Stimulated activated CD8-positive, alpha-beta memory T cell treated with anti-CD3 and anti-CD28 coated beads, Interleukin-4, amount 100 ng/mL, for 1 hour (primary cell): Measurements from ENCODE around the gene ZNF592.
"Not testable (repeated sequence)": the region's sequence is repeated elsewhere in the genome, so short reads cannot be mapped to it uniquely, and the experiment has no call there.

Source experiments
- DNase-seq, 2 donors: peaks; one replicate each; pipeline ENCODE4 v3.0.0-alpha.2; 2020; ENCODE audit warnings: low read depth in 2 of 2, low spot score in 1 of 2

Gene ZNF592

DNA sequence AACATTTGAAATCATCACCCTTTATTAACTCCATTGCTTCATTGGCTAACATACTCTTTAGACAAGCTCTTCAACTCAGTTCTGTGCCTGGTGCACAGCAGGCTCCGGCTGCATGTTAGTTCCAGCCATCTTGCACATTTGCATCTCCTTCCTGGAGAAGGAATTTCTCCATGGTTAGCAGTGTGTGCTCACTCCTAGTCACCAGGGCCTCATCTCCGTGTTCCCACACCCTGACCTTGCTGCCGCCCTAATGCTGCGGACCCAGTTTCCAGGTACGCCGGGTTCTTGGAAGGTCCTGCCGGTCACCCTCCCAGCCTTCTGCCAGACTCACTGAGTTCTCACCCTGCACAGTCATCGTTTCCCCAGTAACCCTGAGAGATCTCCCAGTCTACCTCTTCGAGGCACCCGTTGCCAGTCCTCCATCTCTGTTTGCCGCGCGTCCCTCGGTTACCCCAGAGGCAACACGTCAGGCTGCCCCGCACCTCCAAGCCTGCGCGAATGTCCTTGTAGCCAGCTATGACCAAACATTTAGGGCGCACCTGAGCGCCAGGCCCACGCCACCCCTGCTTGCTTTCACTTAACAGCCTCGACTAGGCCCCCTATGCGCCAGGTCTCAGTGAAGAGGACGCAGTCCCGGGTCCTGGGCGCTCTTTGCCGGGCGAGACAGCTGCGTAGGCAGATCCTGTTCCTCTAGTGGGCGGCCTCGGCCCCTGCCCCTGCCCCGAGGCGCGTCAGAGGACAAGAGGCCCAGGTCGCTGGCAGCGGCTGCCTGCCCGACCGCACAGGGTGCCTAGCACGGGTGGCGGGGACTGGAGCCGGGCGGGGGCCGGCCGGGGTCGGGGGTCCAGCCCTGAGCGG lies 747 bp upstream of the ZNF592 start:
- peak; percentile 36 to 52 for DNase-seq

DNA sequence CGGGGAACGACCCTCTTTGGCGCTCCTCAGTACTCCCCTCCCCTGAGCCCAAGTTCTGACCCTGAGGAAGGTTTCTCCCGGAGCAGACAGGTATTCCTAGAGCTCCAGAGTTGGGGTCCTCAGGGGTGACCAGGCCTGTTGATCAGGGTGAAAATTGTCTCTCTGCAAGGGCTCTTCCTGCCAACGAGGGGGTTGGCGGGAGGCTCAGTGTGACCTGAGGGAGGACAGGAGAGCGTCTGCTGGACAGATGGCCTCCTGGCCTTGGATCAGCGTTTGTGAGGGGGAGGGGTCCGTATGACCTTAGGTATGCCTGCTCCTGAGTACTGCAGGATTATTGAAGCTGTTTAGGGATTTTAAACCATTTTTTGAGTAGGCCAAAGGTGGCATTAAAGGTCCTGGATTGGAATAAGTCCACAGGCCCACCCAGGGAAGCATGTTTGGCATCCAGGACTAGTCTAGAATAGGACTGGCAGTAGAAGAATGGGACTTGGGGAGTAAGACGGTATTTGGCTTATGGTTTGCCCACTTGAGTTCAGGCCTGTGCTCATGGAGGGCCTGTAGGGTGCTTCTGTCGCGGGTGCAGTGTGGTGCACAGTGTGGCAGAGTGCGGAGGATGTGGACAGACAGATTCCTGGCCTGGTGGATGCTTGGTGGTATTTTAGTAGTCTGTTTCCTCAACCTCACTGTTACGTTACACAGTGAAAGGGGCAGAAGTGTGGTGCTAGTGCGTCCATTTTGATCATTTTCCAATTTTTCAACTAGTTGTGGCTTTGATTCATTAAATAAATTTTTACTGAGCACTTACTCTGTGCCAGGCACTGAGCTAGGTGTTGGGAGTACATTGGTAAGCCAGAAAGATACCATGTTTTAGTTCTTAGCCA lies 959 bp downstream of the ZNF592 start:
- no peak for DNase-seq

DNA sequence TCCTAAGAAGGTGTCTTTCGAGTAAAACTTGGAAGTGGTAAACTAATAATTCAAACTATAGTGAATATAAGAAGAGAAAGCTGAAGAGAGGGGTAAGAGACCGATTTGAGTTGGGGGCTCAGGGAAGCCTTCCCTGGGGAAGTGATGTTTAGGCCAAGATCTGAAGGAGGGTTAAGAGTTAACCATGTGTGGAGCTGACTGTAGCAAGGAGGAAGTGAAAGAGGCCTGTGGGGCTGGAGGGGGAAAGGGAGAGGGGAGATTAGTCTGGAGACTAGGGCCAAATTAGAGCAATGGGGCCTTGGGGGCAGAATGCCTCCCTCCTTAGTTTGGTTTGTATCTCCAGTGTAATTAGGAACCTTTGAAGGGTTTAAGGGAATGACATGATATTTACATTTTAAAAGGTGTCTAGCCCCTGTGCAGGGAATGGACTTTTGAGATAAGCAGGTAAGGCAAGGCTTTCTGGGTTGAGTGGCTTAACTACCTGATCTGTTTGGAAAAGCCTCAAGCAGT lies 2.2 kb downstream of the ZNF592 start:
- DNase-seq: no peak

DNA sequence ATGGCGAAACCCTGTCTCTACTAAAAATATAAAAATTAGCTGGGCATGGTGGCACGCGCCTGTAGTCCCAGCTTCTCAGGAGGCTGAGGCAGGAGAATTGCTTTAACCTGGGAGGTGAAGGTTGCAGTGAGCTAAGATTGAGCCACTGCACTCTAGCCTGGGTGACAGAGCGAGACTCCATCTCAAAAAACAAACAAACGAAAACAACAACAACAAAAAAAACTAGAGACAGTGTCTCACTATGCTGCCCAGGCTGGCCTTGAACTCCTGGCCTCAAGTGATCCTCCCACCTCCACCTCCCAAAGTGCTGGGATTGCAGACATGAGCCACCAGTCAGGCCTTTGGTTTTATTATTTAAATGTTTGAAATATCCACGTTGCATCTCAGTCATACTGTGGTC lies 3.3 kb downstream of the ZNF592 start:
- not testable (repeated sequence) for DNase-seq

DNA sequence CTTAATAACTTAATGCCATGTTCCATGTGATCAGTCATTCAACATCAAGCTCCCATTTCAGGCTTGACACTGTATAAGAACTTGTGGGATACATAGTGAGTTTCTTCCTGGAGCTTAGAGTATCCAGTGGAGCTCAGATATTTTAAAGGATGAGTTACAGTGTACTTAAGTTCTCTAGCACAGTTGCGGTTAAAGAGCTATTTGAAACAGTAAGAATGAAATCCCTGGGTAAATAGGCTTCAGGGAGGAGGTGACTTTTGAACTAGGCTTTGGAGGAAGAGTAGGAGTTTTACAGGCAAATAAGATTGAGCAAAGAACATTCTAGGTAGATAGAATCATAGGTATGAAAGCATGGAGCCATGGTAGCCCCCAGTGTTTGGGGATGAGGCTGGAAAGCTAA lies 3.8 kb downstream of the ZNF592 start:
- no peak for DNase-seq

DNA sequence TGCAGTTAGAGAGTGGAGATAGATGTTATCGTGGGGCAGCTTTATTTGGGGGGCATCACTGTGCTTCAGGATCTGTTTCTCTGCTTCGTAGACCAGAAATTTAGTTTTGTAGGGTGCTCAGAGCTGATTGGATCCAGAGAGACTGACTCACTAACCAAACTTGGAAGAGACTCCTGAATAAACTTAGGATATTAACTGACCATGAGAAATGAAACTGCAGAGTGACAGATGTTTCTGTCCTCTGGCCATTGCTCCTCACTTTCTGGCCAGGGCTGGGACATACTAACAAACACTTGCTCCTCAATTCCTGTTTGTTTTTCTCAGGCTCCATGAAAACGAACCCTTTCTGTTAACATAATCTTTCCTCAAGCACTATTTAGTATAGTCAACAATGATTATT lies 4.3 kb downstream of the ZNF592 start:
- DNase-seq: no peak

DNA sequence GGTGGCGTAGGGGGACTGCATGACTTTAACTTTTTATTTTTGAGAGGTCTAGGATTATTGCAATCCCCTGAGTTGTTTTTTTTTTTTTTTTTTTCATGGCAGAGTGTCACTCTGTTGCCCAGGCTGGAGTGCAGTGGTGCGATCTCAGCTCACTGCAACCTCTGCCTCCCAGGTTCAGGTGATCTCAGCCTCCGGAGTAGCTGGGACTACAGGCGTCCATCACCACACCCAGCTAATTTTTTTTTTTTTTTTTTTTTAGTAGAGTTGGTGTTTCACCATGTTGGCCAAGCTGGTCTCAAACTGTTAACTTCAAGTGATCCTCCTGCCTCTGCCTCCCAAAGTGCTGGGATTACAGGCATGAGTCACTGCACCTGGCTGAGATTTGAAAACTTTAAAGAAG lies 6.5 kb downstream of the ZNF592 start:
- not testable (repeated sequence) for DNase-seq

DNA sequence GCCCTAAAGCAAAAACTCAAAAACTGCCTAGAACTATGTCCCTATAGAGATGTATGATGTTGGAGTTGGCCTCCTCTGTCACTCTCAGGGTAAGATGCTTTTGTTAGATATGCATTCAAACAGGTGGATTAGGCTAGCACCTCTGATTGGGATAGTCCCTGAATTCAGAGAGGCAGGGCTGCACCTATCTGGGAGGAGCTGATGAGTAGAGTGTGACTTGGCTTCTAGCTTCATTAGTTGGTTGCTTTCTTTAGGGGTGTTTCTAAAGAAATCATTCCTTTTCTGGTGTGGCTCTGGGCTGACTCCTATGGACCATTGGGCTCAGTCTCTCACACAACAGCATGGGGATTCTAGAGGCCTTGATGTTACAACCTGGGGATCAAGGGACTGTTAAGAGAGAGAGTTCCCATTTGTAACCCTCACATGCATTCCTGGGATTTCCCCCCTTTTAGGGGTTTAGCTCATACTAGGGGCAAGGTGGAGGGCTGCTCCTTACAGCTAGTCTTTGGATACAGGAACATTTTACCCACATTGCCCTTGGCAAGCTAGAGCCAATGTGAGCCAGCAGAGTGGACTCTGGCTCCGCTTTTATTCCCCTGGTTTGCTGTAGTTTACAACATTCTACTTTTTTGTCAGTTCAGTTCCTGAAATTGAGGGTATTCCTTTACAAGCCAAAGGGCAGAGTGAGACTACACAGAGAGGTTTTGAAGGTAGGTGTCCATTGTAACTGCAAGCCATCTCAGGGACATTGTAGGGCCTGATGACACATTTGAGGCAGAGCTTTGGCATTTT lies 7.5 kb downstream of the ZNF592 start:
- no peak for DNase-seq

DNA sequence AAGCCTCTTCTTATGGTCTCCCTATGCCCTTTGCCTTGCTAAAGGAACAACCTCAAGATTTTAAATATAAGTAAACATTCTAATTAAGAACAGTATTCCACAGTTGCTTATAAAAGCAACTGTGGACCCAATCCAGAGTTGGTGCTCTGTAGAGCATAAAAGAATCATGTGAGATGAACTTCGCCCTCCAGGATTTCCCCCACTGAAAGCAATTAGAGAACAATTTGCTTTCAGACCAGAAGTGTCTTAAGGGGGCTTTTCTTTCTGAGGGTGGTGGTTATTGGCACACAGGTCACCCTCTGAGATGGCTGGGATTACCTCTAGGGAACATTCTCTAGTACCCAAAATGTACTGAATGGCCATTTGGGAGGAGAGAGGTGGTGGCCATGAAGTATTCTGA lies 10.6 kb downstream of the ZNF592 start:
- DNase-seq: no peak

DNA sequence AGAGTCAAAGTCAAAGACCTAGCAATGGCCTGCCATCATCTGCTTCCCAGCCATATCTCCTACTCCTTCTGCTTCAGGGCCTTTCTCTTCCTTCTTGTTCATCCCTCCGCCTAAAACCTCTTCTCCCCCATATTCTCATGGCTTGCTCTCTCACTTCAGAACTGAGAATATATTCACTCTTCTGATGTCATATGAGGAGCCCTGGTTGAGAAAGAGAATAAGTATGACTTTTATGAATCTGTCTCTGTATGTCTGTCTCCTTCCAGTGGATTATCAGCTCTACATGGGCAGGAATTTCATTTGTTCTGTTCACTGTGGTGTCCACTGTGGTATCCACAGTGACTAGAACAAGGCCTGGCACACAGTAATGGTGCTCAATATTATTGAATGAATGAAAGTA lies 11.8 kb downstream of the ZNF592 start:
- no peak for DNase-seq

DNA sequence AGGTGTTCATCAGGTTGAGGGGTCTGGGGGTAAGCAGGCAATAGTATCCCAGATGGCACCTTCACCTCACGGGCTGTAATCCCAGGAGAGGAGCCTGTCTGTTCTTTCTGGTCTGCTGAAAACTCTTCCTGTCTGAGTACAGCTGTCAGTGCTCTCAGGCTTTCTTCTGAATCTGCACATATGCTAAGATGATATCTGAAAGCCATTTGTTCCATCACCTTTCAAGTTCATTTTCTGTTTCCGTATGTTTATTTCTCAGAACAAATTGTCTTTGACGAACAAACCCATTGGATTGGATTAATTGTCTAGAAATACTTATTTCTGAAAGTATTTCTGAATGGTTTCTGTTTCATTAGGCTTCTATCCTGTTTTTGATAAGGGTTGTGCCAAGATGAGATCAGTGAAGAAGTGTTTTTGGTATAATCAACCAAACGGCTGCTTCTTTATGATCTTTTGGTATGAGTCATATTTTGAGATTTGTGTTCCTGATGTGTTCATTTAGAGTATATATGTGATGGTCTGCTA lies 13.3 kb downstream of the ZNF592 start:
- DNase-seq: no peak

DNA sequence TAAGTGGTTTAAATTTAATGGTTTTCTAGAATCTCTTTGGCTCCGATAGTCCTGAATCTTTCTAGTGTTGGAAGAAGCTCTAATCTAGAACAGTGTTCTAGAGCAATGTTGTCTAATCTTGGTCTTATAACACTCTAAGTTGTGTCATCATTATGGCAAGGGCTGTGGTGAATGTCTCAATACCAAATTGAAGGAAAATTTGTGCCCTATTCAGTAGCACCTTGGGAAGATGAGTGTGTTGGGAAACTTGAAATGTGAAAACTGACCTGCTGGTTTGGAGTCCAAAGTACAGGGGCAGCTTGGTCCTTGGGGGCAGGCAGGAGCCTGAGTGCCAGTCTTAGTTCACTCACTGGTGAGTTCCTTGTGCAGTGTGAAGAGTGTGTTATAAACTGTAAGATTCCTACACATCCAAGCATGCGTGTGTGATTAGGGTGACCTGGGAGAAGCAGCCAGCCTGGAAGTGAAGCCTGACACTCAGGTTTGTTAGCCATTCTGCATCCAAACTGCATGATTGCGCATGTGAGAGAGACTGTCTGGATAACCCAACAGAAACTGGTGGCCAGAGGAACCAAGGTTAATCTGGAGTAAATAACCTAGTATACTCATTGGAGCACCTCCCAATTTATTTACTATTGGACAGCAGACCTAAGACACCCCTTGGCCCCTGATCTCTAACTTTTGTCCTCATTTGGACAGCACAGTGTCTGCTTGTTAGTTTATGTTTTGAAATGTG lies 14.6 kb downstream of the ZNF592 start:
- no peak for DNase-seq

DNA sequence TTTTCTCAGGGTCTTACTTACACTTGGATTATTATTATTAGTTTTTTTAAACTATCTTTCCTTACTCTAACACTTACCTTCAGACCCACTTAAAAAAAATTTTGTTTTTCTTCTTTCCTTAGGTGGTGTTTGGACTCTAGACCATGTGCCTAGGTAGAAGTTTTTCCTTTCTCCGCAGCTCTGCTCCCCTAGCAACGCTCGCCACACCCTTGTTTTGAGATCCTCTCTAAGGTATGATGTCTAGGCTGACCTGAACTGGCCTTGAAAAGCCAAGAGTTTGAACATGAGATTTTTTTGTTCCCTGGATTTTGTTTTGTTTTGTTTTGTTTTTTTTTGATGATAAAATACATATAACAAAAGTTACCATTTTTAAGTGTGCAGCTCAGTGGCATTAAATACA lies 16.2 kb downstream of the ZNF592 start:
- no peak for DNase-seq

DNA sequence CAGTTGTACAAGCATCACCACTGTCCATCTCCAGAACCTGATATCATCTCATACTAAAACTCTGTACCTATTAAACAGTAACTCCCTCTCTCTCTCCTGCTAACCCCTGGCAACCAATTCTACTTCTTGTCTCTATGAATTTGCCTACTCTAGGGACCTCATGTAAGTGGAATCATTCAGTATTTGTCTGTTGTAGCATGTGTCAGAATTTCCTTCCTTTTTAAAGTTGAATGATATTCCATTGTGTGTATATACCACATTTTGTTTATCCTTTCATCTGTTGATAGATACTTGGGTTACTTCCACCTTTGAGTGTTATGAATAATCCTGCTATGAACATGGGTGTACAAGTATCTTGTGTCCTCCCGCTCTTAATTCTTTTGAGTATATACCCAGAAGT lies 16.6 kb downstream of the ZNF592 start:
- DNase-seq: no peak

DNA sequence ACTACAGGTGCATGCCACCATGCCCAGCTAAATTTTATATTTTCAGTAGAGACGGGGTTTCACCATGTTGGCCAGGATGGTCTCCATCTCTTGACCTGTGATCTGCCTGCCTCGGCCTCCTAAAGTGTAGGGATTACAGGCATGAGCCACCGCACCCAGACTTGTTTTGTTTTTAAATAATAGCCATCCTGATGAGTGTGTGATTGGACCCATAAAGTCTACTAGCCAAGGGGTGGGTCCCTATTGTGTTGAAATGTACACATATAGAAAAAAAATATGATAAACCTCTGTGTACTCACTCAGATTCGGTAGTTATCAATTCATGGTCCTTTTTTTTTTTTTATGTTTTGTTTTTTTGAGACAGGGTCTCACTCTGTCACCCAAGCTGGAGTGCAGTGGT lies 17.3 kb downstream of the ZNF592 start:
- DNase-seq: no peak

DNA sequence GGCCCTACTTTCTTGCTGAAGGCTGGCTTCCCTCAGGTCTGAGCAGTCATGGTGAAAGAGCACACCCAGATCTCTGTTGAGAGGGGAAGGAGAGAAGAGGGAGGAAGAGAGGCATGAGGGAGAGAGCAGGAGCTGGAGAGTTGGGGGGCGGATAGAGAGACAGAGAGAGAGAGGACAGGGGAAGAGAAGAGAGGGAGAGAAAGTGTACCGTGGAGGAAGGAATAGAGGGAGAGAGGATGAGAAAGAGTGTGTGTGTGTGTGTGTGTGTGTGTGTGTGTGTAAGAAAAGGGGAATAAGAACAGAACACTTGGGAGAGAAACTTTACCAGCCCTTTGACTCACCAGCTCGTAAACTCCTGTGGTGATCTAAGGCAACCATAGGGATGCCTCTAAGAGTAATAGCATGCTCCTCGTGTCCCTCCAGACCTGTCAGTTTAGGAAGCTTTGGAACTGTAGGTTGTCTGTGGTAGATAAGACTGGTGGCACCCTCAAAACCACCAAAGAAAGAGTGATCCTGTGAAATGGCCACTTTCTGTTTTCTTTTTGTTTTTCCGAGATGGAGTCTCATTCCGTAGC lies 18.2 kb downstream of the ZNF592 start:
- no peak for DNase-seq

DNA sequence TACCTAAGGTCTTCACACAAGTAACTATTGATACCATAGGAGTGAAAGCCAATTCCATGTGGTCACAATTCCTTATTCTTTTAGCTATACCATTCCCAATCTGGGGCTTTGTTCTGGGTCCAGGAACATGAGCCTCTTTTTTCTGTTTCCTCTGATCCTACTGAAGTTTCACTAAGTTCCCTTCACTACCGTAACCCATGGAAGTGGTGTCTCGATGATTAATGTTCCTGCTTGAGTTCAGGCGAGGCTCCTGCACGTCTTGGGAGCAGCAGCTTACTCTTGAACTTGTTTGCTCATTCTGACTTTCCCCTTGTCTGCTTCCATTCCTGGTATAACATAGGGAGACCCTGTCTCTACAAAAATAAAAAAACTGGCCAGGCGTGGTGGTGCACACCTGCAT lies 23.6 kb downstream of the ZNF592 start:
- no peak for DNase-seq

DNA sequence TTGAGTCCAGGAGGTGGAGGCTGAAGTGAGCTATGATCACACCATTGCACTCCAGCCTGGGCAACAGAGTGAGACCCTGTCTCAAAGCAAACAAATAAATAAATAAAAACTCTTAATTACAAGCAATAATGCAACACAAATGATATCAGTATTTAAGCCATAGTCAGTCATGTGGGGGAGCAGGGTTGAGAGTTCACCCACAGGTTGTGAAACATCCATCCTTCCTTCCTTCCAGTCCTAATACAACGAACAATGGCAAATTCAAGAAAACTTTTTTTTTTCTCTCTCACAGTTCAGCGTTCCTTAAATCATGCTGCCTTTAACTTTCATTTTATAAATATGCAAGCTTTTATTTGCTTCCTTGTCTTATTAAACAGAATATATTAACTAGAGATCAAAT lies 24.1 kb downstream of the ZNF592 start:
- no peak for DNase-seq

DNA sequence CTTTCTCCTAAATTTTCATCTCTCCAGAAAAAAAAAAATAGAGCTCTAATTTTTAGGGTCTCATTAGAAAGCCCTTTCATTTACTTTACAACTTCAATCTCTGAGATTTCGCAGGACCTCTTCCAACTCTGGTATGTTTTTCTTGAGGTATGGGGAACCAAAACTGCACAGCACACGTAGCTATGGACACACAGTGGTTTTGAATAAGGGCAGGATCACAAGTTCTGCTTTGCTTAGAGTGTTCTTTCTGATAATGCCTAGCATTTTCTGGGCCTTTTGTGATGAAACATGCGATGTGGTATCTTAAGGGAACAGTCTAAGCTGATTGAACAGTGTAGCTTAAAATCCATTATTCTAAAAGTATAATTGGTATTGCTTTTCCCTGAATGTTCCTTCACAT lies 25.3 kb downstream of the ZNF592 start:
- no peak for DNase-seq

DNA sequence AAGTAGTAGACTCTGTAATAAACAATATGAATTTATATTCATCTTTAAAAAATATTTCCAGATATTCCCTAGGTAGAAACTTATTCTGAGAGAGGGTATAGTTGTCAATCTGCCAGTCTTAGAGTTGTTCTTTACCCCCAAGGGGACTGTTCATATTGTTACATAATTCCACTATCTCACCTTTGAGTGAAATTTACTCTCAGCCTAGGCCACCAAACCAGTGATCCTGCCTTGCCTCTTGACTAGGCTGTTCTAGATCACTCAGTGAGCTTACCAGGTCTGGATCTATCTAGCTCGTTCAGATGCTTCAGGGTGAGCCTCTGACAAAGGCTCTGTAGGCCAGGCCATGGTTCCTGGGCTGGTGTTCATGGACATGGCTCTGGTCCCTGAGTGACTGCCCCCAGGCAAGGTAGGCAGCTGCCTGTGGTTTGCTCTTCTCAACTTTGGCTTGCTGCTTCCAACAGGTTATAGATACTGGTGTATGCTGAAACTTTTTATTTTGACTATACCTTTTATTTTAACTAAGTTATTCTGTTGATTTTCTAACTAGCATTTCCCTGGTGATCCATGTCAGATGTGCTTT lies 27.6 kb downstream of the ZNF592 start:
- DNase-seq: no peak
